ENCODE measurements around the gene NDOR1.

NDOR1 gene

GRCh38 chr9:137223078-137223970, 17.8 kb downstream of the NDOR1 start:
- Histone ChIP-seq H3K4me1 (ENCODE audit: control insufficient read depth, insufficient read depth, low read length) (peaks cover 70% of the 10 kb centered on the region), H3K9me3 (ENCODE audit: control insufficient read depth, low read length) (no peaks in the 10 kb centered on the region), H3K9ac (ENCODE audit: low read length) (peak overlapping the region; percentile 88), H3K36me3 (ENCODE audit: control insufficient read depth, insufficient read depth, low read length) (no peaks in the 10 kb centered on the region), H3K27me3 (ENCODE audit: control insufficient read depth, insufficient read depth, low read length) (no peaks in the 10 kb centered on the region), H3K4me3 (ENCODE audit: low read length) (peak overlapping the region; percentile 80)

- peaks cover 61% of the 10 kb centered on the region for H3K4me1 ChIP-seq (ENCODE audit: control insufficient read depth, insufficient read depth, low read length)
- H3K9me3 ChIP-seq (ENCODE audit: control insufficient read depth, low read length): no peaks in the 10 kb centered on the region
- peak within 1 kb of the TSS; percentile 88 for H3K9ac ChIP-seq (ENCODE audit: low read length)
- peaks cover 10% of the 10 kb centered on the region for H3K27me3 ChIP-seq (ENCODE audit: control insufficient read depth, insufficient read depth, low read length)
- no peaks in the 10 kb centered on the region for H3K36me3 ChIP-seq (ENCODE audit: control insufficient read depth, insufficient read depth, low read length)
- peak within 1 kb of the TSS; percentile 80 for H3K4me3 ChIP-seq (ENCODE audit: low read length)
Observed at GRCh38 chr9:137224830-137225694, 19.6 kb downstream of the NDOR1 start, which contains the start of gene CYSRT1. Gene CYSRT1, plus strand, starts transcription at chr9:137225174. Its CDS starts 448 bp downstream, at chr9:137225622.

- Histone ChIP-seq H3K9me3 (ENCODE audit: control insufficient read depth, low read length) (no peaks in the 10 kb centered on the region), H3K9ac (ENCODE audit: low read length) (no peak overlapping the region), H3K4me1 (ENCODE audit: control insufficient read depth, insufficient read depth, low read length) (peaks cover 55% of the 10 kb centered on the region), H3K4me3 (ENCODE audit: low read length) (no peak overlapping the region), H3K27me3 (ENCODE audit: control insufficient read depth, insufficient read depth, low read length) (peaks cover 15% of the 10 kb centered on the region), H3K36me3 (ENCODE audit: control insufficient read depth, insufficient read depth, low read length) (no peaks in the 10 kb centered on the region)
Observed at GRCh38 chr9:137225699-137226331, 20.3 kb downstream of the NDOR1 start.

GRCh38 chr9:137226338-137227053, 21.0 kb downstream of the NDOR1 start:
- Histone ChIP-seq H3K36me3 (ENCODE audit: control insufficient read depth, insufficient read depth, low read length) (no peaks in the 10 kb centered on the region), H3K4me3 (ENCODE audit: low read length) (no peak overlapping the region), H3K9me3 (ENCODE audit: control insufficient read depth, low read length) (no peaks in the 10 kb centered on the region), H3K9ac (ENCODE audit: low read length) (peak overlapping the region; percentile 41), H3K27me3 (ENCODE audit: control insufficient read depth, insufficient read depth, low read length) (peaks cover 17% of the 10 kb centered on the region), H3K4me1 (ENCODE audit: control insufficient read depth, insufficient read depth, low read length) (peaks cover 55% of the 10 kb centered on the region)

GRCh38 chr9:137227054-137227852, 21.8 kb downstream of the NDOR1 start, which contains the start of gene RNF224:
Gene RNF224, plus strand, starts transcription at chr9:137227502. Its CDS starts 834 bp downstream, at chr9:137228336.
- Histone ChIP-seq H3K9me3 (ENCODE audit: control insufficient read depth, low read length) (no peaks in the 10 kb centered on the region), H3K27me3 (ENCODE audit: control insufficient read depth, insufficient read depth, low read length) (peaks cover 24% of the 10 kb centered on the region), H3K9ac (ENCODE audit: low read length) (peak within 1 kb of the TSS; percentile 41), H3K36me3 (ENCODE audit: control insufficient read depth, insufficient read depth, low read length) (no peaks in the 10 kb centered on the region), H3K4me3 (ENCODE audit: low read length) (no peak within 1 kb of the TSS), H3K4me1 (ENCODE audit: control insufficient read depth, insufficient read depth, low read length) (peaks cover 57% of the 10 kb centered on the region)

- Histone ChIP-seq H3K36me3 (ENCODE audit: control insufficient read depth, insufficient read depth, low read length) (no peaks in the 10 kb centered on the region), H3K4me1 (ENCODE audit: control insufficient read depth, insufficient read depth, low read length) (peaks cover 56% of the 10 kb centered on the region), H3K9ac (ENCODE audit: low read length) (no peak overlapping the region), H3K27me3 (ENCODE audit: control insufficient read depth, insufficient read depth, low read length) (peaks cover 31% of the 10 kb centered on the region), H3K4me3 (ENCODE audit: low read length) (no peak overlapping the region), H3K9me3 (ENCODE audit: control insufficient read depth, low read length) (no peaks in the 10 kb centered on the region)
Observed at GRCh38 chr9:137227853-137228505, 22.5 kb downstream of the NDOR1 start.

- Histone ChIP-seq H3K4me3 (ENCODE audit: low read length) (no peak overlapping the region), H3K27me3 (ENCODE audit: control insufficient read depth, insufficient read depth, low read length) (peaks cover 36% of the 10 kb centered on the region), H3K9me3 (ENCODE audit: control insufficient read depth, low read length) (no peaks in the 10 kb centered on the region), H3K4me1 (ENCODE audit: control insufficient read depth, insufficient read depth, low read length) (peaks cover 54% of the 10 kb centered on the region), H3K36me3 (ENCODE audit: control insufficient read depth, insufficient read depth, low read length) (no peaks in the 10 kb centered on the region), H3K9ac (ENCODE audit: low read length) (no peak overlapping the region)
Observed at GRCh38 chr9:137228506-137228967, 23.0 kb downstream of the NDOR1 start.

GRCh38 chr9:137228968-137229896, 23.7 kb downstream of the NDOR1 start:
- no peaks in the 10 kb centered on the region for H3K36me3 ChIP-seq (ENCODE audit: control insufficient read depth, insufficient read depth, low read length)
- H3K4me1 ChIP-seq (ENCODE audit: control insufficient read depth, insufficient read depth, low read length): peaks cover 49% of the 10 kb centered on the region
- H3K4me3 ChIP-seq (ENCODE audit: low read length): no peak overlapping the region
- no peaks in the 10 kb centered on the region for H3K9me3 ChIP-seq (ENCODE audit: control insufficient read depth, low read length)
- no peak overlapping the region for H3K9ac ChIP-seq (ENCODE audit: low read length)
- H3K27me3 ChIP-seq (ENCODE audit: control insufficient read depth, insufficient read depth, low read length): peaks cover 39% of the 10 kb centered on the region

GRCh38 chr9:137229903-137230704, 24.6 kb downstream of the NDOR1 start:
- no peak overlapping the region for H3K9ac ChIP-seq (ENCODE audit: low read length)
- no peaks in the 10 kb centered on the region for H3K9me3 ChIP-seq (ENCODE audit: control insufficient read depth, low read length)
- H3K4me3 ChIP-seq (ENCODE audit: low read length): no peak overlapping the region
- peaks cover 47% of the 10 kb centered on the region for H3K27me3 ChIP-seq (ENCODE audit: control insufficient read depth, insufficient read depth, low read length)
- H3K36me3 ChIP-seq (ENCODE audit: control insufficient read depth, insufficient read depth, low read length): no peaks in the 10 kb centered on the region
- H3K4me1 ChIP-seq (ENCODE audit: control insufficient read depth, insufficient read depth, low read length): peaks cover 41% of the 10 kb centered on the region
